ENCODE results near the gene SHISA9. TPM values are rescaled to one million over a fixed set of nuclear protein-coding genes. Genes with fewer than 3 reads are reported as not detected.
A peak's percentile ranks its signal among the peaks of the same experiment; 100 is the strongest.
"Not testable (repeated sequence)": the region's sequence is repeated elsewhere in the genome, so short reads cannot be mapped to it uniquely, and the experiment has no call there.

Gene SHISA9
- total and polyA plus RNA-seq, 2 donors = 0.05 to 0.07 TPM

- H3K27ac ChIP-seq (ENCODE audit: low read depth in 1 of 2, low read length in 1 of 2) = no peak overlapping the region
- peaks cover 59 to 70% of the 10 kb centered on the region in 2 donors for H3K27me3 ChIP-seq (ENCODE audit: control insufficient read depth in 2 of 2, insufficient read depth in 1 of 2, low read length in 1 of 2)
- H3K36me3 ChIP-seq (ENCODE audit: control insufficient read depth in 2 of 2, insufficient read depth in 2 of 2, low read length in 1 of 2) = no peaks in the 10 kb centered on the region
- DNase-seq (ENCODE audit: low read depth in 6 of 9, low spot score in 9 of 9) = no peak
- H3K9me3 ChIP-seq (ENCODE audit: control insufficient read depth in 2 of 2, insufficient read depth in 1 of 2, low read length in 1 of 2) = no peaks in the 10 kb centered on the region
- H3K4me3 ChIP-seq (ENCODE audit: low read length in 2 of 2) = no peak overlapping the region
- WGBS = 7% methylated on average over 38 of the region's 38 CpGs
- no peaks in the 10 kb centered on the region for H3K4me1 ChIP-seq (ENCODE audit: control insufficient read depth in 2 of 2, insufficient read depth in 2 of 2, low read length in 2 of 2)
Measured at GRCh38 chr16:12903407-12904328, 2.3 kb downstream of the SHISA9 start.

GRCh38 chr16:12904329-12904671 is 2.9 kb downstream of the SHISA9 start:
- Histone ChIP-seq H3K4me1 (ENCODE audit: control insufficient read depth in 2 of 2, insufficient read depth in 2 of 2, low read length in 2 of 2) (no peaks in the 10 kb centered on the region), H3K4me3 (ENCODE audit: low read length in 2 of 2) (no peak overlapping the region), H3K9me3 (ENCODE audit: control insufficient read depth in 2 of 2, insufficient read depth in 1 of 2, low read length in 1 of 2) (no peaks in the 10 kb centered on the region), H3K27me3 (ENCODE audit: control insufficient read depth in 2 of 2, insufficient read depth in 1 of 2, low read length in 1 of 2) (peaks cover 57 to 63% of the 10 kb centered on the region in 2 donors), H3K27ac (ENCODE audit: low read depth in 1 of 2, low read length in 1 of 2) (no peak overlapping the region), H3K36me3 (ENCODE audit: control insufficient read depth in 2 of 2, insufficient read depth in 2 of 2, low read length in 1 of 2) (no peaks in the 10 kb centered on the region)
- DNase-seq (ENCODE audit: low read depth in 6 of 9, low spot score in 9 of 9) = no peak
- WGBS = 23% methylated on average over 7 of the region's 7 CpGs

DNA sequence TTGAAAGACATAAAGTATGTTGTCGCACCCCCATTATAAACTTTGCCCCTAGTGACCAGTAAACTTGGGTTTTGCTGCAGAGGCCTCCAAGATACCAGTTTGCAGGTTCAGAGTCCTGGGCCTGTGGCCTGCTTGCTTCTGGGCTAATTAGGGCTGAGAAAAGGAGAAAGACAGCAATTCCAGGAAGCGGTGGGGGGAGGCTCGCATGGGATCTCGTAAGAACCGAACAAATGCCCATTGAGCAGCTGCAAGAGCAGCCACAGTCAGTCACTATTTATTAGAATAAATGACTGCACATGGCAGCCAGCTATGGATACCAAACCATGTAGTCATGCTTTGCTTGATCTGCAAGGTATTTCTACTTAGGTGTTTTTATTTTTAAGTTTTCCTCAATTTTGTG is 4.9 kb downstream of the SHISA9 start:
- no peak for DNase-seq (ENCODE audit: low read depth in 6 of 9, low spot score in 9 of 9)
- no peak overlapping the region for H3K27ac ChIP-seq (ENCODE audit: low read depth in 1 of 2, low read length in 1 of 2)
- WGBS = 74% methylated on average over 5 of the region's 5 CpGs
- no peaks in the 10 kb centered on the region for H3K9me3 ChIP-seq (ENCODE audit: control insufficient read depth in 2 of 2, insufficient read depth in 1 of 2, low read length in 1 of 2)
- H3K4me1 ChIP-seq (ENCODE audit: control insufficient read depth in 2 of 2, insufficient read depth in 2 of 2, low read length in 2 of 2) = no peaks in the 10 kb centered on the region
- no peaks in the 10 kb centered on the region for H3K36me3 ChIP-seq (ENCODE audit: control insufficient read depth in 2 of 2, insufficient read depth in 2 of 2, low read length in 1 of 2)
- H3K4me3 ChIP-seq (ENCODE audit: low read length in 2 of 2) = no peak overlapping the region
- H3K27me3 ChIP-seq (ENCODE audit: control insufficient read depth in 2 of 2, insufficient read depth in 1 of 2, low read length in 1 of 2) = peaks cover 38 to 44% of the 10 kb centered on the region in 2 donors

DNA sequence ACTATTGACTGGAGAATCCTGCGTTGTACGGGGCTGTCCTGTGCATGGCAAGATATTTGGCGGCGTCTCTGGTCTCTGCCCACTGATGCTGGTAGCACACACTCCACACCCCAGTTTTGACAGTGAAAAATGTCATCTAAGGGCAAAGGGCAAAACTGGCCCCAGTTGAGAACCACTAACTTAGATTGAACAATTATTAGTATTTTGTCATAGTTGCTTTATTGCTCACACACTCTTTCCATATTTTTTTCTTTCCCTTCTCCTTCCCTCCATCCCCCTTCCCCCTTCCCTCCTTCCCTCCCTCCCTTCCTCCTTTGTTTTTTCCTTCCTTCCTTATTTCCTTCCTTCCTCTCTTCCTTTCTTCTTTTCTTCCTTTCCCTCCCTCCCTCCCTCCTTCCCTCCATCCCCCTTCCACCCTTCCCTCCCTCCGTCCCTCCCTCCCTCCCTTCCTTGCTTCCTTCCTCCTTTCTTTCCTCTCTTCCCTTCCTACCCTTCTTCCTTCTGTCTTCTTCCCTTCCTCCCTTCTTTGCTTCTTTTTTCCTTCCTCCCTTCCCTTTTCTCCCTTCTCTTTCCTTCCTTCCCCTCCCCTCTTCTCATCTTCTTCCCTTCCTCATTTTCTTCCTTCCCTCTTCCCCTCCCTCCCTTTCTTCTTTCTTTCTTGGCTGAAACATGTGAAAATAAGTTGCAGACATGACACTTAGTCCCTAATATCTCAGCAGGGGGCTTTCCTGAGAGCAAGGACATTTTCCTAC is 5.5 kb downstream of the SHISA9 start:
- Histone ChIP-seq H3K27me3 (ENCODE audit: control insufficient read depth in 2 of 2, insufficient read depth in 1 of 2, low read length in 1 of 2) (peaks cover 32 to 38% of the 10 kb centered on the region in 2 donors), H3K27ac (ENCODE audit: low read depth in 1 of 2, low read length in 1 of 2) (no peak overlapping the region), H3K4me3 (ENCODE audit: low read length in 2 of 2) (no peak overlapping the region), H3K9me3 (ENCODE audit: control insufficient read depth in 2 of 2, insufficient read depth in 1 of 2, low read length in 1 of 2) (no peaks in the 10 kb centered on the region), H3K4me1 (ENCODE audit: control insufficient read depth in 2 of 2, insufficient read depth in 2 of 2, low read length in 2 of 2) (no peaks in the 10 kb centered on the region), H3K36me3 (ENCODE audit: control insufficient read depth in 2 of 2, insufficient read depth in 2 of 2, low read length in 1 of 2) (no peaks in the 10 kb centered on the region)
- no peak for DNase-seq (ENCODE audit: low read depth in 6 of 9, low spot score in 9 of 9)
- 89% methylated on average over 5 of the region's 5 CpGs for WGBS

DNA sequence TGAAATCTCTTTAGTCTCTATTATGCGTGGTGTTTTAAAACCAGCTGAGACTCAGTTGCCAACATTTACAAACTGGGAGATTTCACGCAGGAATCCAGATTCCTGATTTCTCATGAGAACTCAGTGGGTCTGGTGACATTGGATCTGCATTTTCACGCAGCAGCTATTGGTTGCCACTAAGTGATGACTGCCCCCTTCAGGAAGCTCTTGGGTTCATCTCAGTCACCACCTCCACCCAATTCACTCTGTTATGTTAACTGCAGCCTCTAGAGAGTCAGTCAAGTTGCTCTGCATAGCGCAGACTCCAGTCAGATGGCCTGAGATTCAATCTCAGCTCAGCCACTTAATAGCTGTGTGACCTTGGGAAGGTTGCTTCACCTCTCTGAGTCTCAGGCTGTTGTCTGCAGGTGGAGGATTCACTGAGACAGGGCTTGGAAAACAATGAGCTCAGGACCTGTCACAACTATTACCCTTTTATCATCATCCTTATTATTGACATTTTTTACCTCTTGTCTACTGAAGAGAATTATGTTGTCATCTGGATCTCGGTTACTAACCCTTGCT is 6.4 kb downstream of the SHISA9 start:
- Histone ChIP-seq H3K27ac (ENCODE audit: low read depth in 1 of 2, low read length in 1 of 2) (no peak overlapping the region), H3K9me3 (ENCODE audit: control insufficient read depth in 2 of 2, insufficient read depth in 1 of 2, low read length in 1 of 2) (no peaks in the 10 kb centered on the region), H3K36me3 (ENCODE audit: control insufficient read depth in 2 of 2, insufficient read depth in 2 of 2, low read length in 1 of 2) (no peaks in the 10 kb centered on the region), H3K27me3 (ENCODE audit: control insufficient read depth in 2 of 2, insufficient read depth in 1 of 2, low read length in 1 of 2) (peaks cover 24 to 30% of the 10 kb centered on the region in 2 donors), H3K4me1 (ENCODE audit: control insufficient read depth in 2 of 2, insufficient read depth in 2 of 2, low read length in 2 of 2) (no peaks in the 10 kb centered on the region), H3K4me3 (ENCODE audit: low read length in 2 of 2) (no peak overlapping the region)
- 54% methylated on average over 5 of the region's 5 CpGs for WGBS
- DNase-seq (ENCODE audit: low read depth in 6 of 9, low spot score in 9 of 9) = peak in 2 of 9 donors; percentile 9 to 11

DNA sequence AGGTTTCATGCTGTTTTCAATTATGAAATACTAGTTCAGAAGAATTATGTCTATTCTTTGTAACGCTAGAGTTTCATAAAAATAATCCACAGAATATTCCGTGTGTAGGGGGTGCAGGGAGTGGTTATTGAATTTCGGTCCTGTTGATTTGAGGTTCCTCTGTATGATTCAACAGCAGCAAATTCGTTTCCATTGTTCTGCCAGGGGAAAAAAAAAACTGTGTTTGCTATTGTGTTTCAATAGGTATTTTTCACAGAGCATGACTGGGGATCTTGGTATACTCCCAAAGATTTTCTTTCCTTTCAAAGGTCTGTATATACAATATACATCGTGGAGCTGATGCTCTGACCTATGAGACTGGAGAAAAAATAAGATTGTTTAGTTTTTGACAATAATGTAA is 15.8 kb downstream of the SHISA9 start:
- DNase-seq (ENCODE audit: low read depth in 6 of 9, low spot score in 9 of 9) = no peak
- H3K27ac ChIP-seq (ENCODE audit: low read depth in 1 of 2, low read length in 1 of 2) = no peak overlapping the region
- WGBS = 78% methylated on average over 5 of the region's 5 CpGs
- H3K9me3 ChIP-seq (ENCODE audit: control insufficient read depth in 2 of 2, insufficient read depth in 1 of 2, low read length in 1 of 2) = no peaks in the 10 kb centered on the region
- H3K36me3 ChIP-seq (ENCODE audit: control insufficient read depth in 2 of 2, insufficient read depth in 2 of 2, low read length in 1 of 2) = no peaks in the 10 kb centered on the region
- H3K27me3 ChIP-seq (ENCODE audit: control insufficient read depth in 2 of 2, insufficient read depth in 1 of 2, low read length in 1 of 2) = no peaks in the 10 kb centered on the region
- H3K4me1 ChIP-seq (ENCODE audit: control insufficient read depth in 2 of 2, insufficient read depth in 2 of 2, low read length in 2 of 2) = no peaks in the 10 kb centered on the region
- H3K4me3 ChIP-seq (ENCODE audit: low read length in 2 of 2) = no peak overlapping the region

GRCh38 chr16:12917653-12918052 is 16.3 kb downstream of the SHISA9 start:
- H3K36me3 ChIP-seq (ENCODE audit: control insufficient read depth in 2 of 2, insufficient read depth in 2 of 2, low read length in 1 of 2) = no peaks in the 10 kb centered on the region
- WGBS = 50% methylated on average over 1 of the region's 1 CpG
- H3K4me3 ChIP-seq (ENCODE audit: low read length in 2 of 2) = no peak overlapping the region
- no peaks in the 10 kb centered on the region for H3K4me1 ChIP-seq (ENCODE audit: control insufficient read depth in 2 of 2, insufficient read depth in 2 of 2, low read length in 2 of 2)
- no peak for DNase-seq (ENCODE audit: low read depth in 6 of 9, low spot score in 9 of 9)
- H3K9me3 ChIP-seq (ENCODE audit: control insufficient read depth in 2 of 2, insufficient read depth in 1 of 2, low read length in 1 of 2) = no peaks in the 10 kb centered on the region
- no peaks in the 10 kb centered on the region for H3K27me3 ChIP-seq (ENCODE audit: control insufficient read depth in 2 of 2, insufficient read depth in 1 of 2, low read length in 1 of 2)
- H3K27ac ChIP-seq (ENCODE audit: low read depth in 1 of 2, low read length in 1 of 2) = no peak overlapping the region

- H3K4me1 ChIP-seq (ENCODE audit: control insufficient read depth in 2 of 2, insufficient read depth in 2 of 2, low read length in 2 of 2) = no peaks in the 10 kb centered on the region
- no peak overlapping the region for H3K27ac ChIP-seq (ENCODE audit: low read depth in 1 of 2, low read length in 1 of 2)
- no peak overlapping the region for H3K4me3 ChIP-seq (ENCODE audit: low read length in 2 of 2)
- H3K9me3 ChIP-seq (ENCODE audit: control insufficient read depth in 2 of 2, insufficient read depth in 1 of 2, low read length in 1 of 2) = no peaks in the 10 kb centered on the region
- H3K27me3 ChIP-seq (ENCODE audit: control insufficient read depth in 2 of 2, insufficient read depth in 1 of 2, low read length in 1 of 2) = no peaks in the 10 kb centered on the region
- DNase-seq (ENCODE audit: low read depth in 6 of 9, low spot score in 9 of 9) = no peak
- no peaks in the 10 kb centered on the region for H3K36me3 ChIP-seq (ENCODE audit: control insufficient read depth in 2 of 2, insufficient read depth in 2 of 2, low read length in 1 of 2)
- WGBS = 31% methylated on average over 4 of the region's 4 CpGs
Measured at GRCh38 chr16:12920739-12921138, 19.3 kb downstream of the SHISA9 start.

GRCh38 chr16:12923640-12924039 is 22.2 kb downstream of the SHISA9 start:
- not testable (repeated sequence) for H3K4me1 ChIP-seq (ENCODE audit: control insufficient read depth in 2 of 2, insufficient read depth in 2 of 2, low read length in 2 of 2); DNase-seq (ENCODE audit: low read depth in 6 of 9, low spot score in 9 of 9); H3K9me3 ChIP-seq (ENCODE audit: control insufficient read depth in 2 of 2, insufficient read depth in 1 of 2, low read length in 1 of 2); H3K36me3 ChIP-seq (ENCODE audit: control insufficient read depth in 2 of 2, insufficient read depth in 2 of 2, low read length in 1 of 2); H3K27ac ChIP-seq (ENCODE audit: low read depth in 1 of 2, low read length in 1 of 2); H3K27me3 ChIP-seq (ENCODE audit: control insufficient read depth in 2 of 2, insufficient read depth in 1 of 2, low read length in 1 of 2); H3K4me3 ChIP-seq (ENCODE audit: low read length in 2 of 2)
- 95% methylated on average over 6 of the region's 6 CpGs for WGBS

Data from thymus (tissue), 11 donors.